MM.1S (cell line): Measurements from ENCODE around the gene HARBI1.

Source experiments
- DNase-seq: peaks from one replicate; pipeline ENCODE4 v3.0.0-alpha.2; 2015
- H2AFZ ChIP-seq: fragments of 300-600 bp; sonication (generic); 2 replicates; pipeline ENCODE4 v1.6.0; 2016; ENCODE audit warnings: antibody characterized with exemption, low read length
- H3F3A ChIP-seq: fragments of 300-600 bp; sonication (generic); 2 replicates; pipeline ENCODE4 v1.6.1; 2016; ENCODE audit warnings: mild to moderate bottlenecking, antibody characterized with exemption, low read length, moderate library complexity, mixed read lengths; ENCODE audit not compliant: insufficient read depth
- H3K27ac ChIP-seq: fragments of 300-600 bp; sonication (generic); 2 replicates; pipeline ENCODE4 v1.5.1; 2016; ENCODE audit warnings: mild to moderate bottlenecking, low read length
- H3K27me3 ChIP-seq: fragments of 300-600 bp; sonication (generic); replicated peaks from 2 replicates; pipeline ENCODE4 v1.6.0; 2016; ENCODE audit warnings: low read length; ENCODE audit not compliant: insufficient read depth
- H3K36me3 ChIP-seq: fragments of 300-600 bp; sonication (generic); replicated peaks from 2 replicates; pipeline ENCODE4 v1.6.1; 2016; ENCODE audit warnings: mild to moderate bottlenecking, low read length, mixed read lengths; ENCODE audit not compliant: insufficient read depth
- H3K4me1 ChIP-seq: fragments of 300-600 bp; sonication (generic); 2 replicates; pipeline ENCODE4 v1.6.1; 2016; ENCODE audit warnings: low read length, mixed read lengths
- H3K4me2 ChIP-seq: fragments of 300-600 bp; sonication (generic); 2 replicates; pipeline ENCODE4 v1.6.0; 2016; ENCODE audit warnings: low read depth, low read length
- H3K4me3 ChIP-seq: fragments of 300-600 bp; sonication (generic); 2 replicates; pipeline ENCODE4 v1.5.1; 2016; ENCODE audit warnings: low read length, mixed read lengths
- H3K79me2 ChIP-seq: fragments of 300-600 bp; sonication (generic); 2 replicates; pipeline ENCODE4 v1.6.1; 2016; ENCODE audit warnings: mixed run types, low read length, mixed read lengths
- H3K9ac ChIP-seq: fragments of 300-600 bp; sonication (generic); 2 replicates; pipeline ENCODE4 v1.6.1; 2016; ENCODE audit warnings: low read length, mixed read lengths
- H3K9me2 ChIP-seq: fragments of 300-600 bp; sonication (generic); replicated peaks from 2 replicates; pipeline ENCODE4 v1.6.1; 2016; ENCODE audit warnings: mild to moderate bottlenecking, low read length, mixed read lengths; ENCODE audit not compliant: insufficient read depth
- H3K9me3 ChIP-seq: fragments of 300-600 bp; sonication (generic); replicated peaks from 2 replicates; pipeline ENCODE4 v1.6.1; 2016; ENCODE audit warnings: mild to moderate bottlenecking, low read length, mixed read lengths; ENCODE audit not compliant: insufficient read depth
- H4K20me1 ChIP-seq: fragments of 300-600 bp; sonication (generic); 2 replicates; pipeline ENCODE4 v1.6.1; 2016; ENCODE audit warnings: mild to moderate bottlenecking, low read length, moderate library complexity, mixed read lengths; ENCODE audit not compliant: insufficient read depth
- EZH2 ChIP-seq: fragments of 300-600 bp; sonication (generic); optimal IDR thresholded peaks from 2 replicates; pipeline ENCODE3; 2017; ENCODE audit warnings: low read depth, mild to moderate bottlenecking, antibody characterized with exemption, low read length, mixed read lengths
- EZH2phosphoT487 ChIP-seq: fragments of 300-600 bp; sonication (generic); IDR thresholded peaks from 2 replicates; pipeline ENCODE4 v1.6.1; 2018; ENCODE audit warnings: antibody characterized with exemption, low read length
- TF ChIP-seq, protein P1 (sequence below): fragments of 300-600 bp; sonication (generic); IDR thresholded peaks from 2 replicates; pipeline ENCODE4 v1.5.1; 2016; ENCODE audit warnings: antibody characterized with exemption, low read length, mixed read lengths

Gene HARBI1

DNA sequence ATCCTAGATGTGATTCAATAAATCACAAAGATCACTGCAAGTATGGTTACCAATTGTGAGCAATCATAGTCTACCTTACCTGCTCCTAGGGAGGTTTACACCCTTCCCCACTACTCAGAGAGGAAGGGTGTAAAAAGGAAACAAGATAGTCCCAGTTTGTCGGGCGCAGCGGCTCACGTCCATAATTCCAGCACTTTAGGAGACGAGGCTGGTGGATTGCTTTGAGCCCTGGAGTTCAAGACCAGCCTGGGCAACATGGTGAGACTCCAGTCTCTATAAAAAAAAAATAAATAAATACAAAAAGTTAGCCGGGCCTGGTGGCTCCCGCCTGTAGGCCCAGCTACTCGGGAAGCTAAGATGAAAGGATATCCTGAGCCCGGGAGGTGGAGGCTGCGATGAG lies 22.2 kb downstream of the HARBI1 start:
- Histone ChIP-seq H4K20me1 (no peaks in the 10 kb centered on the region), H3F3A (no peaks in the 10 kb centered on the region), H3K27me3 (no peaks in the 10 kb centered on the region), H3K4me3 (no peak overlapping the region), H2AFZ (peak overlapping the region; percentile 99), H3K9me3 (no peaks in the 10 kb centered on the region), H3K27ac (no peak overlapping the region), H3K36me3 (no peaks in the 10 kb centered on the region), H3K9ac (no peak overlapping the region), H3K4me1 (peaks cover 6% of the 10 kb centered on the region; the same call in 1 of the 2 replicates), H3K79me2 (peaks cover 41% of the 10 kb centered on the region), H3K9me2 (no peaks in the 10 kb centered on the region), H3K4me2 (peak overlapping the region; percentile 65)
- no peak for DNase-seq
- TF ChIP-seq, protein P1, sequence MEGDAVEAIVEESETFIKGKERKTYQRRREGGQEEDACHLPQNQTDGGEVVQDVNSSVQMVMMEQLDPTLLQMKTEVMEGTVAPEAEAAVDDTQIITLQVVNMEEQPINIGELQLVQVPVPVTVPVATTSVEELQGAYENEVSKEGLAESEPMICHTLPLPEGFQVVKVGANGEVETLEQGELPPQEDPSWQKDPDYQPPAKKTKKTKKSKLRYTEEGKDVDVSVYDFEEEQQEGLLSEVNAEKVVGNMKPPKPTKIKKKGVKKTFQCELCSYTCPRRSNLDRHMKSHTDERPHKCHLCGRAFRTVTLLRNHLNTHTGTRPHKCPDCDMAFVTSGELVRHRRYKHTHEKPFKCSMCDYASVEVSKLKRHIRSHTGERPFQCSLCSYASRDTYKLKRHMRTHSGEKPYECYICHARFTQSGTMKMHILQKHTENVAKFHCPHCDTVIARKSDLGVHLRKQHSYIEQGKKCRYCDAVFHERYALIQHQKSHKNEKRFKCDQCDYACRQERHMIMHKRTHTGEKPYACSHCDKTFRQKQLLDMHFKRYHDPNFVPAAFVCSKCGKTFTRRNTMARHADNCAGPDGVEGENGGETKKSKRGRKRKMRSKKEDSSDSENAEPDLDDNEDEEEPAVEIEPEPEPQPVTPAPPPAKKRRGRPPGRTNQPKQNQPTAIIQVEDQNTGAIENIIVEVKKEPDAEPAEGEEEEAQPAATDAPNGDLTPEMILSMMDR: no peak
- no peak for TF ChIP-seq EZH2
- TF ChIP-seq EZH2phosphoT487: no peak

DNA sequence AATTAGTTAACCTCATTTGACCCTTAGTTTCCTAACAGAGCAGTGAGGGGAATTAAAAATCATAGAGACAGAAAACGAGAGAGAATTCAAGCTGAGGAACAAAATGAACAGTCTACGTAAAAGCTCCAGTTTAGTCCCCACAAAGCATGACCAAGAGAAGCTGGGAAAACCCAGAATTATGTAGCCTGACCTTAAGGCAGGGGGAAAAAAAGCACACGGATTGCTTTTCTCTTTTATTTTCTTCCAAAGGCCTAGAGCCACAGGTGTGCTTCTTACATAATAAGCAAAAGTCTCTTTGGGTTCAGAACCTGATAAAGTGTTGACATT lies 22.7 kb downstream of the HARBI1 start:
- Histone ChIP-seq H3K27me3 (no peaks in the 10 kb centered on the region), H4K20me1 (no peaks in the 10 kb centered on the region; the same call in 1 of the 2 replicates), H3K79me2 (peaks cover 46% of the 10 kb centered on the region), H3K4me1 (peaks cover 6% of the 10 kb centered on the region; the same call in 1 of the 2 replicates), H3K27ac (peak overlapping the region; percentile 26; the same call in 1 of the 2 replicates), H3F3A (no peaks in the 10 kb centered on the region), H2AFZ (peak overlapping the region; percentile 99), H3K9me3 (no peaks in the 10 kb centered on the region), H3K4me2 (peak overlapping the region; percentile 65), H3K4me3 (peak overlapping the region; percentile 85), H3K9me2 (no peaks in the 10 kb centered on the region), H3K36me3 (no peaks in the 10 kb centered on the region), H3K9ac (peak overlapping the region; percentile 74; the same call in 1 of the 2 replicates)
- TF ChIP-seq EZH2 (no peak), EZH2phosphoT487 (no peak)
- TF ChIP-seq, protein P1: no peak
- no peak for DNase-seq

DNA sequence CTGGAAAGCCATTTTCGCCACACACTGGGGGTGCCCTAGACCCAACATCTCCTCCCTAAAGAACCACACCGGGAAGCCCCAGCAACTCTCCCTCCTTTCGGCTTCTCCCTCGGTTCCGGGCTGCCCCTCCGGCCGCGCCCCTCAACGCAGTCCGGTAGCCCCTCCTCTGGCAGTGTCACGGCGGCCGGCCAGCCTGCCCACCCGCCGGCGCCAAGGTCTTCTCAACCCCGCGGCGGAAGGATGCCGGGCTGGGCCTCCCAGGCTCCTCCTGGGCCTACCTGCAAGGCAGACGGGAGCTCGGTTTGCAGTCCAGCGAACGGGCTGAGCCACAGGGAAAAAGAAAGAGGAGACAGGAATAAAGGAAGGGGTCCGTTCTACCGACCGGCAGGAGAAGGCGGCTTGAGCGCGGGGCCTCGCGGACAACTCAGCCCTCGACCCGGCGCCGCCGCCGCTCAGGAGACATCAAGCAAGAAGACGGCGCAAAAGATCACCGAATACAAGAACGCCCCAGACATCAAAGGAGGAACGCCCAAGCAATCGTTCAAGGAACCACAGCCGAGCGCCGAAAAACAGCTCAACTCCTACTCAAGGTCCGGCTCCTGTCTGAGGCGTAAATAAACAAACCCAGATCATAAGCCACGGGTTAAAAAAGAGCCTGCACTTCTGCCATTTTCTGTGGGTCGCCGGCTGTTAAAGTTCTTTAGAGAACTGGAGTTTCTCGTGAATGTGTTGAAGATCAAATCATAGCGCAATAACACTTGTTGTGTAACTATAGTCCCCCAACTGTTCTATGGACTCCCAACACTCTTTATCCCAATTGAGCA lies 23.3 kb downstream of the HARBI1 start, which contains the start of gene AMBRA1:
TSS of gene AMBRA1 (minus strand) at position 474 of the 824 bp plus-strand sequence. CDS start 45,643 bp downstream, outside the sequence.
- Histone ChIP-seq H3K9ac (peak within 1 kb of the TSS; percentile 74), H3K4me3 (peak within 1 kb of the TSS; percentile 85), H3K27me3 (no peaks in the 10 kb centered on the region), H2AFZ (peak within 1 kb of the TSS; percentile 99), H3K4me1 (peaks cover 6% of the 10 kb centered on the region; the same call in 1 of the 2 replicates), H3K79me2 (peaks cover 51% of the 10 kb centered on the region), H3K36me3 (no peaks in the 10 kb centered on the region), H3K27ac (peak within 1 kb of the TSS; percentile 26; the same call in 1 of the 2 replicates), H3K4me2 (peak within 1 kb of the TSS; percentile 65), H3K9me3 (no peaks in the 10 kb centered on the region), H3K9me2 (no peaks in the 10 kb centered on the region), H3F3A (no peaks in the 10 kb centered on the region), H4K20me1 (no peaks in the 10 kb centered on the region; the same call in 1 of the 2 replicates)
- peak; percentile 87 for DNase-seq
- TF ChIP-seq EZH2 (no peak), EZH2phosphoT487 (no peak)
- TF ChIP-seq, protein P1: no peak
